Stimulated activated CD8-positive, alpha-beta memory T cell treated with anti-CD3 and anti-CD28 coated beads, Interleukin-2, amount 100 ng/mL, for 48 hours (primary cell): ENCODE results near the gene IQSEC1.

Source experiments
- DNase-seq, 2 donors: peaks; one replicate each; pipeline ENCODE4 v3.0.0-alpha.2; 2020; ENCODE audit warnings: low read depth in 2 of 2

The IQSEC1 gene

DNA sequence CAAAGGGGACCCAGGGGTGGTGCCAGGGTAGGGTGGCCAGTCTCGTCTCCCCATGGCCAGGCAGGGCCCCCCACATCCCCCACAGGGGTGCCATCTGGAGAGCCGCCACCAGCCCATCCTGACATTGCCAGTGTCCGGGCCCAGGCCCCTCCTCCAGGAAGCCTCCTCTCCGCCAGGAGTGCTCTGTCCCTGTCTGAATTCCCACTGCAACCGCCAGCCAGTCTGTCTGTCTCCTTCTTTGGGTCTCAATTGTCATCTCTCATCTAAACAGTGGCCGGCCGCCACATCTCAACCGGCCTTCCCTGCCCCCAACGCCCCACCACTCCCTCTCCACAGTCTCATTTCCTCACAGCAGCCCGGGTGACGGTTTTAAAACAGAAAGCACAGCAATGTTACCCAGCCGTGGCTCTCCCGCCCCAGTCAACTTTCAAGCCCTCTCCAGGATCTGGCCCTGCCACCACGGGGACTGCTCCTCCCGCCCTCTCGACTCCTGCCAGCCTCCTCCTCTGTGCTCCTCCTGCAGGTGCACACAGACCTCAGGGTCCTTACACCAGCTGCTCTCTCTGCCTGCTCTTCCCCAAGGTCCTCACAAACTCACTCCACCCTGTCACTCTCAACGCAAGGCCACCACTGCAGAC is 57.0 kb downstream of the IQSEC1 start:
- DNase-seq = peak in 1 of 2 donors; percentile 20

DNA sequence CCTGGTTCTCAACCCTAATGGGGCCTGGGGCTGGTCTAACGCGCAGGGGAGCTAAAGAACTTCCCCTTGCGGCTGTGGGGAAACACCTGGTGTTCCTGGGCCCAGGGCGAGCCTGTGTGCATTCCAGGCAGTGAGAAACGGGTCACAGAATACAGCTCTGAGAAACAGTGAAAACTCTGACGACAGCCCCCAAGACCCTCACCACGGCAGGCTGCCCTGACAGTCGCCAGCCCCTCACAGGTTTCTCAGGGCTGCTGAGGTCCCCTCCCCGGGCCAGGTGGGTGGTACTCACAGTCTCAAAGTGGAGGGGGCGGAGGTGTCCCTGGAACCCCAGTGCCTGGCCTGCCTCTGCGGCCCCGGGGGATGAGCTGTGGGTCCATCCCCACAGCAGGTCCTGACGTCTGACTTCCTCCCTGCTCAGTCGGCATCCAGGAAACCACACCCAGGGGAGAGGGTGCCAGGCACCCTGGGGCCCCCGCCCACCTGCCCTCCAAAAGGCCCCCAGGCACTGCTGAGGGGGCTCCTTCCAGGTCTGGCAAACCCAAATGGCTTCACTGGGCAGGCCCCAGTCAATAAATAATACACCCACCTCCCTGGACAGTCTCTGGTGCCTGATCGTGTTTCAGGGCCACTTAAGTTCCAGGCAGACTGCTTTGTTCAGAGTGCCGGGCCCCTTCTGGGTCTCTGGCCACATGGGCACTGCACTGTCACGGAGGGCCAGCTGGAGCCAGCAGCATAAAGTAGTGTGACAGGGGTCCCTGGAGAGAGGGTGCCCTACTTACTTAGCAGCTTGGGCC is 57.7 kb downstream of the IQSEC1 start:
- peak in 1 of 2 donors; percentile 27 for DNase-seq

DNA sequence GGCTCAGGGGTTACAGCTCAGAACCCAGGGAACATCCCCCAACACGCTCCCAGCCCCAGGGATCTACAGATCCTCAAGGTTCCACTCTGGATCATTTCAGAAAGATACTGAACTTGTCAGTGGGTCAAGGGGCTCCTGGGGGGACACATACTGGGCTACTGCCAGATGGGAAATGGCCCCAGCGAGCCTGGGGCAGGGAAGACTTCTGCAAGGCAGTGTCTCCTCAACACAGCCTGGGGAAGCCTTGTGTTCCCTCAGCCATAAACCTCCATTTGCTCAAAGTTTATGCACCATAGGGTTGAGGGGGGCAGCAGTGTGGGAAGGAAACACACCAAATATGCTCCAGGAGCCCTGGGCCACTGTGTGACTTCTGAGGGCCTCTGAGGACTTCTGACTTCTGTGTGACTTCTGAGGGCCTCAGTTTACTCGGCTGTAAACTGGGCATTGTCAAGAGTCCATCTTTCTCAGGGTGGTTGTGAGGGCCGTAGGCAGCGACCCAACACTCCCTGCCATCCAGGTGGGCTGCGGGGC is 58.4 kb downstream of the IQSEC1 start:
- DNase-seq = no peak

DNA sequence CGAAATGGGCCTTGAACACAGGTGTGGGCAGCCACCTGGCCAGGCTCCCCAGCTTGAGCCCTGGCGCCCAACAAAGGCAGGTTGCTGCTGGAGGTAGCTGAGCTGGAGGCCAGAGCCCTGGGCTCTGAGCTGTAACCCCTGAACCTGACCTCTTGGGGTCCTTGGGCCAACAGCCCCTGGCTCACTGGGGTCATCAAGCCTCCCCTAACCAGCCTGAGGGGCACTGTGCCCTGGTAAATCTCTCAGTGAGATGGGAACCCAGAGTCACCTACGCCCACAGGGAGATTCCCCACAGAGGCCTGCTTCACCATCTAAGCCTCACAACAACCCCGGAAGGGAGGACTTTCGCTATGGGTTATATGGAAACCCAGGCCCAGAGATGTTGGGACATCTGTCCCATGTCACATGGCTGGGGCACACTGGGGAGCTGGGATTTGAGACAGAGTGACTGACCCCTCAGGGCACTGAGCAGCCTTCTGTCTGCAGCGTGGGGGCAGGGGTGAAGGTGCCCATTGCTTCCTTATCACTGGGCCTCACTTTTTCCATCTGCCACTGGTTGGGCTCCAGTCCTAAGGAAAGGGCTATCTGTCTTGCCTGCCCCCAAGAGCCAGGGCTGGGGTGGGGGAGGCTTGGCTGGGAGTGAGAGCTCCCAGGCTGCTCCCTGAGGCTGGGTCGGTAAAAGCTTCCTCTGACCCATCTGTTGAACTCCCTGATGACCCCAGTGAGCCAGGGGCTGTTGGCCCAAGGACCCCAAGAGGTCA is 59.1 kb downstream of the IQSEC1 start:
- no peak for DNase-seq

DNA sequence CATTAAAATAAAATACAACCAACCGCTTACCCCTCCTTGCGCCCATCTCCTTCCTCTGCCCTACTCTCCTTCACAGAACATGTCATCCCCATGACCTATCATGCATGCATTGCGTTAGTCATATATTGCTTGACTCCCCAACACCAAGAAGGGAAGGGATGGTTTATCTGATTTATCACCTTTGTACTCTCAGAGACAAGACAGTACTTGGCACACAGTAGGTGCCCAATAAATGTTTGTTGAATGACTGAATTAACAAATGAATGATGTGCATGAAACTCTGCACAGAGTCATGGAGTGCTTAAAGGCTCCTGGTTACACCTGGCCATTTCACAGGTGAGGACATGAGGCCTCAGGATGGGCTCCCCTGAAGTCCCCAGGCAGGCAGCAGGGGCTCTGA is 59.7 kb downstream of the IQSEC1 start:
- DNase-seq = no peak

DNA sequence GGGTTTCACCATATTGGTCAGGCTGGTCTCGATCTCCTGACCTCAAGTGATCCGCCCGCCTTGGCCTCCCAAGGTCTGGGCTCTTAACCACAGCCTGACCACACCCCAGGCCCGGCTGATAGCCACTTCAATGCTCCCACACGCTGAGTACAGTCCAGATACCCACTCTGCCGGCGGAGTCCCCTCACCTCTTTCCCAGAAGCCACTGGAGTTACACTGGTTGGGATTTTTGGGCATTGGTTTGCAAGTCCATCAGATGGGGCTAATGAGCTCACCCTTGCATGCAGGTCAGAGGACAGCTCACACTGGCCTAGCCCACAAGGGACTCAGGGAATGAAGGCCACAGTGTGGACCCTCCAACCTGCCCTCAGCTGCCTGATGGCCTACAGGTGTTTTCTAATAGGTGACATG is 60.1 kb downstream of the IQSEC1 start:
- no peak for DNase-seq

DNA sequence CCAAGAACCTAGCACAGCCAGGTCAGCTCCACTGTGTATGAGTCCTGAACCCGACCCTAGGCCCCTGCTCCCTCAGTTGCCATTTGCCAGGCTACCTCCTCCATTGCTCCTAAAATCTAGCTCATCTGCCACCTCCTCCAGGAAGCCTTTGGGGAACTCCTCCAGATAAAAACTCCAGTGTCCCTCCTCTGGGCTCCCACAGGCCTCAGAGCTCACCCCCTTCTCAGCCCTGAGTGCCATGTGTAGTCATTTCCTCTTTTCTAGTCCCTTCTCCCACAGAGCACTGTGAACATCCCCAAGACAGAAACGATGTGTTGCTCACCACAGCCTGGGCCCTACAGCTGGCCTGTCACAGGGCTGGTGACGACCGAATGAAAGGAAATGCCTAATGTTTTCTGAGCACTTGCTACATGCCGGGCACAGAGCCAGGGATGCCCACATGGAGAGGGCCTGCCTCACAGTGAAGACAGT is 61.0 kb downstream of the IQSEC1 start:
- DNase-seq = peak in 1 of 2 donors; percentile 41

DNA sequence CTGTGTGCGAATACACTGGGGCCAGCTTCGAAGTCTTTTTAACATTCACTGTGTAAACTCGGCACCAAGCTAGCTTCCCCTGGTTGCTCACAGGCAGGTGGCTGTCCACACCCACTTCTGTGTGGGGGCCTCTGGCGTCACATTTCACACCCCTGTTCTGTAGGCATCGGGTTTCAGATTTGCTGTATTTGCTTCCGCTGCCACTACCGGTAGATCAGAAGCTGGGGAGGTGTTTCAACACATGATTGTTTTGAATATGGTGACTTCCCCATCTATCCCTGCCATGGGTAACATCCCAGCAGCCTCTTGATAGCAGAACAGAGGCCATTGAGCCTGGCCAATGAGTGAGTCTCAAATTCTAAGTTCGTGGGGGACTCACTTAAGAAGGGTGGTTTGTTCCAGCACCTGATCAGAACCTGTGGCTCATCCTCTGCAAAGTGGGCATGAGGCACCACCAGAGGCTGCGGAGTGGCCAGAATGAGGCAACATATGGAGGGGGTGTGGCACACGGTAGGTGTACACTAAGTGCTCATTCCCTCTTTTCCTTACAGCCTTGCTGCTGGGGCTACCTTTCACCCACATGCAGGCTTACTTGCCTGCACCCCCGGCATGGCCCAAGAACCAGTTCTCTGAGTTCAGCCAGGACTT is 61.5 kb downstream of the IQSEC1 start:
- DNase-seq = peak; percentile 66 to 73

DNA sequence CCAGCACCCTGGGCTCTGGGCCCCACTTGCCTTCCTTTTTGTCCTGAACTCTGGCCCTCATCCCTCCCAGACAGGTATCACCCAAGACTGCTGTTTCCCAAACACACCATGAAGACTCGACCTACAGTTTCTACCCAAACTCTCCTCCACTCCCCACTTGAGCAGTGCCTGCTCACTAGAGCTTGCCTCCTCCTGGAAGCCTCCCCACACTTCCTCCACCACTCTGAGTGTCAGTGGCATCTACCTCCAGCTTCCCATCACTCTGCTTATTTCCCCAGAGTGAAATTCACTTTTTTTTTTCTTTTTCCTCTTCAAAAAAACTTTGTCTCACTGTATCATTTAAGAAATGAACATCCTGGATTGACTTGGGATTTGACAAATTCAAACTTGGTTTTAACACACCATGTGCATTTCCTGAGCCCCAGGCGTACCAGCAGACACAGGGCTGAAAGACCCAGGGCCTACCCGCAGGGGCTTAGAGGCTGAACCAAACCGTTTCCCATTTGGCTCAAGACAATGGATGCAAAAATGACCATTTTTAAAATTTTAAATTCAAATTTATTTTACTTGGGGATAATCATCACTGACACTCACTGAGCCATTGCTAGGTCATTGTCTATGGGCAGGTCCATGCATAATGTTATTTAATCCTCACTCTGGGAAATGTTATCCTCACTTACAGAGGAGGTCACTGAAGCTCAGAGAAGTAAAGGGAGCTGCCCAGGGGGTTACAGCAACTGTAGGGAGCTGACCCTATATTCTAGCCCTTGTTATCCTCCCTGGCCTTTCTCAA is 62.3 kb downstream of the IQSEC1 start:
- no peak for DNase-seq

DNA sequence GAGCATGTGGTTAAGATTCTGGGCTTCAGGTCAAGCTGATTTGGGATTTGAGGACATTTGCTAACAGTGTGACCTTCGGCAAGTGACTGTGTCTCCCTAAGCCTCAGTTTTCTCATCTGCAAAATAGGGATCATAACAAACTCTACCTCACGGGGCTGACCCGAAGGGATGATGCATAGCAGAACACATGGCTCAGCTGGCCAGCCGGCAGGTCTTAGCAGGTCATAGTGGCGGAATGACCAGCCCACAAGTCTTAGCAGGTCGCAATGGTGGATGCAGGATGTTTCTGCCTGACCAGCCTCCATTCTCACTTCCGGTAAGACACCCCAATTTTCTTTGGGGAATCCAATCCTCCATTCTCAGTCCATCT is 63.3 kb downstream of the IQSEC1 start:
- DNase-seq = no peak

DNA sequence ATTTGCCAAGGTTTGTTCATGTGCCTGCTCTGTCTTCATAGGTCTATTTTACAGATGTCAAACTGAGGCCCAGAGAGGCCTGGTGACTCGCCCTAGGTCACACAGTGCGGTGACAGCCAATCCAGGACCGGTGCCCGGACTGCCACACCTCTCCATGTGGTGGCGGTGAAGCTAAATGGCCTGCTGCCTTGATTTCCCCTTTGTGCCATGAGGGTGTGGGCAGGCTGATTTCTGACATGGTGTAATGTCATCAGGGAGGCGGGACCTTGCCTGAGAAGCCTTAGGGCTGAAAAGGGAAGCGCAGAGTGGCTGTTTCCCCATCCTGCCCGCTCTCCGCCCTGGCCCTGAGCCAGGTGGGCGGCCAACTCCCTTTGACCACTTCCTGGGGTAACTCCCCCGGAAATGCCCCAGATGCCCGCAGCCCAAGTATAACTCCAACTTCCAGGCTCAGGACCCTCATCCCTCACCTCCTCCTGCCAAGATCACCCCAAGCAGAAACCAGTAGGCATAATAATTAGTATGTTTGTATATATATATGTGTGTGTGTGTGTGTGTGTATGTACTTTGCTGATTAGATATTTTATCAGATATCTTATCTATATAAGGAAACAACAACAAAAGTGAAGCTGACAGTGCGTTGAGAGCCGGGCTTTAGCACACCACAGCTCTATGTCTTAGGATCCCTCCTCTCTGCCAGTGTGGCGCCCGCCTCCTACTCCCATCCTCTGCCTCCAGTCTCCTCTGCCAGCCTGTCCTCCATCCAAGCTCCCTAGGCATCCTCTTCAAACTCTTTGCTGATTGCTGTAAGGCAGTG is 63.9 kb downstream of the IQSEC1 start:
- peak in 1 of 2 donors; percentile 48 for DNase-seq

DNA sequence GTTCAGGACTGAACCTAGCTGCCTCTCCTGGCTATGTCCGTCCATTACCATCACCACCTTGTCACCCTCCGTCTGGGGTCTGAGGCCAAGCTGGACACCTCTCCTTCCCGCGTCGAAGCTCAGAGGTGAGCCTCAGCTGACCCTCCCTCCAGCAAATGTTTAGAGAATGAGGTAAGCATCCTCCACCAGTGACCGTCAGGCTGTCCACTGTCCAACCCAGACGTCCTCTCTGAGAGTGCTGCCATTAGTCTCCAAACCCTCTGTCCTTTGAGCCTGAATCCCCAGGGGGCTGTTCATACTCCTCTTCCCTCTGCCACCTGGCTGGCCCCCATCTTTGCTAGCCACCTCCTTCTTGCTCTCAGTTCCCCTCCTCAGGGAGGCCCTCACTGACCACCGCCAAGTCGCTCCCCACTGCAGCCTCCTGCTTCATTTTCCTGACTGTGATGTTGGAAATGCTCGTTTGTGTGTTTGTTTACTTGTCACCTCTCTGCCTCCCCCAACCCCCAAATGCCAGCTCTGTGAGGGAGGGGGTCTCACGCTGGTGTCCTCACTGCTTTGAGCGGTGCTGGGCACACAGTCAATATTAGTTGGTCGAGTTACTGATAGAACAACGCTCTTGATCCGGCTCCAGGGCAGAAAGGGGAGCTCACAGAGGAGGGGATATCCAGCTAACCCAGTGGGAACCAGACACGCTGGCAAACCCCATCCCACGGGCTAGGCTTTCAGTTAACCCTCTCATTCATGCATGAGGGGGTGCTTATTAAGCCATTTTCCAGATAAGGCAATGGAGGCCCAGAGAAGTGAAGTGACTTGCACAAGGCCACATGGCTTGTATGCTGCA is 64.9 kb downstream of the IQSEC1 start:
- no peak for DNase-seq

DNA sequence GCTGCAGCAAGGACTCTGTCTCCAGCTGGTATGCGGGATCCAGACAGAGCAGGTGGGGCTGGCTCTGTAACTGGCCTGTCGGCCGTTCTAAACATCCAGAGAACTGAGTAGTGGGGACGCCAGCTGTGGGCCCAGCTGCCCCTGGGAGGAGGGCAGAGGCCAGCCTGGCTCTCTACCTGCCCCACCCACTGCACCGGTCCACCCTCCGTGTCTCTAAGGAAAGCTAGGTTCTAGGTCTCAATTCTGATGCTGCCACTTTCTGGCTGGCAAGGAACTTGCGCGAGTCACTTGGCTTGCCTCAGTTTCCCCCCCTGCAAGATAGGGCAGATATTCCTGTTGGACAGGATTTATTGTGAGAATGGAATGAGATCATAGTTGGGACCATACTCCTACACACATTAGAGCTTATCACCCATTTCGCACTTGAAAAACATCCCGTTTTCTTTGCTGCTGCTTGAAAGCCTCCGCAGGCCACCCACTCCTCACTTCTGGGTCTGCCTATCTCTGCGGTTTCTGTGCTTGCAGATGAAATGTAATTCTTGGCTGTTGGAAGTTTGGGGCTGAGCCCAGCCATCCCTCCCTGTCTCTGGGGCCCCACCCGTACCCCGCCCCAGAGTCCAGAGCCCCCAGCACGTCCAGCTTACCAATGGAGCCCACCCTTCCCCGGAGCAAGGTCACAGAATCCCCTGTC is 65.8 kb downstream of the IQSEC1 start:
- DNase-seq = no peak

DNA sequence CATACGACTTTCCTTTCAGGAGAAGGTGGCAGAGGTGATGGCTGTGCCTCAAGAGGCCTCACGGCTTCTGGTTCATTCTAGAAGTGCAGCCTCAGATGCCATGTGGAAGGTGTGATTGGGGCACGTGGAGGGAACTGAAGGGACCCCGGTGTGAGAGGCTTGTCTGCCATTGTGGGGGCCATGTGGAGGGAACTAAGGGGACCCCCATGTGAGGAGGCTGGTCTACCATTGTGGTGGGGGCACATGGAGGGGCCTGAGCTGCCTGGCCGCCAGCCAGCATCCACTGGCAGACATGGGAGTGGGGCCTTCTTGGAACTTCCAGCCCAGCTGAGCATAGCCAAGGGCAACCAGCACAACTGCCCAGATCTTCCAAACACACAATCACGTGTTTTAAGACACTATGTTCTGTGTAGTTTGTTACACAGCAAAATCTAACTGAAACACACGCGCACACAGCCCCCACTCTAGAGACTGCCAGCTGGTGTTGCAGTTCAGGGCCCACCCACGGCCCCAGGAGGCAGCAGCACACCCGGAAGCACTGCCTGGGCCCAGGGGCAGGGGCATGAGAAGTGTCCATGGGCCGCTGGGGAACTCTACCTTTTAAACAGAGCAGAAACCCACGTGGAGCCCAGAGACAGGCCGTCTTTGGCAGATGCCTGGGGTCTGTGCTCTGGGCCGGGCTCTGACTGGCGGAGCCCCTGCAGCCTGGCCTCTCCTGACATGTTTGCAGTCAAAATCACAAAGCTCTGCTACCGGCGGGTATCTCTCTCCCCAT is 66.8 kb downstream of the IQSEC1 start:
- DNase-seq = no peak

DNA sequence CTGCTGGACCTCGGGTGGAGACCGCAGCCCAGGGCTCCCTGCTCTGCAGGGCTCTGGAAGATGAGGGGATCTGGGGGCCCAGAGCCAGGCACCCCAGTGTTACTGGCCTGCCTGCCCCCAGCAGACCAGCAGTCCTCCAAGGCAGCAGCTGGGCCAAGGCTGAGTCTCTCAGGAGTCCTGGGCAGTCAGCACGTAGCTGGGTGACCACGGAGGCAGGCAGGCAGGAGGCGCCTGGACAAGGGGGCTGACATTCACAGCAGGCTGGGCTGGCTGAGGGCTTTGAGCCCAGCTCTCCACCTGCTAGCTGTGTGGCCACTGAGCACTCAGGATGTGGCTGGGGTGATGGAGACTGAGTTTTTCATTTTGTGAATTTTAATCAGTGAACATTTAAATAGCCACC is 67.9 kb downstream of the IQSEC1 start:
- DNase-seq = no peak

DNA sequence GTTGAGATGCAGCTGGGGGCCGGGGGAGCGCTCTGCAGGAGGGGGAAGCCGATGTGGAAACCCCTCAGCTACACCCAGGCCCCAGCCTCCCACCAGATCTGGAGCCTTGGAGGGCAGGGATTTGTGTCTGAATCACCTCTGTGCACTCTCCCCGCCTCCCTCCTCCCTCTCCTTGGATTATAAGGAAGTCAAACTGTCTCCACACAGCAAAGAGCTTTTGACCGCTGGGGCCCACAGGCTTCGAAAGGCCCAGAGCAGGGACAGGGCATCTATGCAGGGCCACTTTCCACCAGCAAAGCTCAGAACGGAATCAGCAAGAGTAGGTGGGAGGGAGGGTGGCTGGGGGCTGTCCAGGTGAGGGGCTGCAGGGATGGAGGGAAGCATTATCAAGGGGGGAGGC is 68.9 kb downstream of the IQSEC1 start:
- DNase-seq = no peak

DNA sequence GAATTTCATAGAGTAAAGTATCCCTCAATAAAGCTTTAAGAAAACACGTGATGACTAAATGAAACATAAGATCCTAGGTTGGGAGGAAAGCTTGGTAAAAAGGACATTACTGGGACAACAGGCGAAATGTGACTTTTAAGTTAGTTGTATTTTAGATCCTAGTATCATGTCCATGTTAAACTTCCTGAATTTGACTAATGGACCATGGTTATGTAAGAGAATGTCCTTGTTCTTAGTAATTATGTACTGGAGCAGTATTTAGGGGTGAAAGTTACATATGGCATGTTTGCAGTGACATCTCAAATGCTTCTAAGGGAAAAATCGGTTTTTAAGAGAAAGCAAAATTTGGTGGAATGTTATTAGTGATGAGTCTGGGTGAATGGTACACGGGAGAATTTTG is 69.6 kb downstream of the IQSEC1 start:
- no peak for DNase-seq
